ENCODE results near the gene SDK2.

SDK2 gene

GRCh38 chr17:73640691-73641090 lies 3.6 kb downstream of the SDK2 start:
- Histone ChIP-seq H3K4me3 (ENCODE audit: low read length) (no peak overlapping the region), H3K9ac (ENCODE audit: low read length) (no peak overlapping the region), H3K36me3 (ENCODE audit: control insufficient read depth, insufficient read depth, low read length) (no peaks in the 10 kb centered on the region), H3K9me3 (ENCODE audit: control insufficient read depth, low read length) (no peaks in the 10 kb centered on the region), H3K4me1 (ENCODE audit: control insufficient read depth, insufficient read depth, low read length) (peaks cover 8% of the 10 kb centered on the region), H3K27me3 (ENCODE audit: control insufficient read depth, insufficient read depth, low read length) (peaks cover 52% of the 10 kb centered on the region)

- H3K4me1 ChIP-seq (ENCODE audit: control insufficient read depth, insufficient read depth, low read length) = peaks cover 8% of the 10 kb centered on the region
- no peaks in the 10 kb centered on the region for H3K36me3 ChIP-seq (ENCODE audit: control insufficient read depth, insufficient read depth, low read length)
- H3K9me3 ChIP-seq (ENCODE audit: control insufficient read depth, low read length) = no peaks in the 10 kb centered on the region
- no peak overlapping the region for H3K9ac ChIP-seq (ENCODE audit: low read length)
- peaks cover 48% of the 10 kb centered on the region for H3K27me3 ChIP-seq (ENCODE audit: control insufficient read depth, insufficient read depth, low read length)
- no peak overlapping the region for H3K4me3 ChIP-seq (ENCODE audit: low read length)
Observed at GRCh38 chr17:73639932-73640331, 4.3 kb downstream of the SDK2 start.

- Histone ChIP-seq H3K27me3 (ENCODE audit: control insufficient read depth, insufficient read depth, low read length) (peaks cover 44% of the 10 kb centered on the region), H3K9me3 (ENCODE audit: control insufficient read depth, low read length) (no peaks in the 10 kb centered on the region), H3K9ac (ENCODE audit: low read length) (no peak overlapping the region), H3K36me3 (ENCODE audit: control insufficient read depth, insufficient read depth, low read length) (no peaks in the 10 kb centered on the region), H3K4me3 (ENCODE audit: low read length) (no peak overlapping the region), H3K4me1 (ENCODE audit: control insufficient read depth, insufficient read depth, low read length) (peaks cover 8% of the 10 kb centered on the region)
Observed at GRCh38 chr17:73639322-73639721, 4.9 kb downstream of the SDK2 start.

GRCh38 chr17:73638556-73638955 lies 5.7 kb downstream of the SDK2 start:
- no peaks in the 10 kb centered on the region for H3K36me3 ChIP-seq (ENCODE audit: control insufficient read depth, insufficient read depth, low read length)
- H3K4me3 ChIP-seq (ENCODE audit: low read length) = no peak overlapping the region
- peaks cover 36% of the 10 kb centered on the region for H3K27me3 ChIP-seq (ENCODE audit: control insufficient read depth, insufficient read depth, low read length)
- no peak overlapping the region for H3K9ac ChIP-seq (ENCODE audit: low read length)
- H3K4me1 ChIP-seq (ENCODE audit: control insufficient read depth, insufficient read depth, low read length) = peaks cover 8% of the 10 kb centered on the region
- no peaks in the 10 kb centered on the region for H3K9me3 ChIP-seq (ENCODE audit: control insufficient read depth, low read length)

GRCh38 chr17:73637866-73638265 lies 6.4 kb downstream of the SDK2 start:
- peaks cover 30% of the 10 kb centered on the region for H3K27me3 ChIP-seq (ENCODE audit: control insufficient read depth, insufficient read depth, low read length)
- no peaks in the 10 kb centered on the region for H3K36me3 ChIP-seq (ENCODE audit: control insufficient read depth, insufficient read depth, low read length)
- H3K4me1 ChIP-seq (ENCODE audit: control insufficient read depth, insufficient read depth, low read length) = peaks cover under 1% of the 10 kb centered on the region
- no peak overlapping the region for H3K4me3 ChIP-seq (ENCODE audit: low read length)
- no peak overlapping the region for H3K9ac ChIP-seq (ENCODE audit: low read length)
- H3K9me3 ChIP-seq (ENCODE audit: control insufficient read depth, low read length) = no peaks in the 10 kb centered on the region

GRCh38 chr17:73635101-73635817 lies 9.0 kb downstream of the SDK2 start:
- H3K9ac ChIP-seq (ENCODE audit: low read length) = no peak overlapping the region
- no peaks in the 10 kb centered on the region for H3K4me1 ChIP-seq (ENCODE audit: control insufficient read depth, insufficient read depth, low read length)
- H3K9me3 ChIP-seq (ENCODE audit: control insufficient read depth, low read length) = no peaks in the 10 kb centered on the region
- peaks cover 7% of the 10 kb centered on the region for H3K27me3 ChIP-seq (ENCODE audit: control insufficient read depth, insufficient read depth, low read length)
- H3K4me3 ChIP-seq (ENCODE audit: low read length) = no peak overlapping the region
- no peaks in the 10 kb centered on the region for H3K36me3 ChIP-seq (ENCODE audit: control insufficient read depth, insufficient read depth, low read length)

- Histone ChIP-seq H3K4me1 (ENCODE audit: control insufficient read depth, insufficient read depth, low read length) (no peaks in the 10 kb centered on the region), H3K27me3 (ENCODE audit: control insufficient read depth, insufficient read depth, low read length) (peaks cover 7% of the 10 kb centered on the region), H3K9me3 (ENCODE audit: control insufficient read depth, low read length) (no peaks in the 10 kb centered on the region), H3K36me3 (ENCODE audit: control insufficient read depth, insufficient read depth, low read length) (no peaks in the 10 kb centered on the region), H3K9ac (ENCODE audit: low read length) (no peak overlapping the region), H3K4me3 (ENCODE audit: low read length) (no peak overlapping the region)
Observed at GRCh38 chr17:73634629-73635028, 9.6 kb downstream of the SDK2 start.

- Histone ChIP-seq H3K4me3 (ENCODE audit: low read length) (no peak overlapping the region), H3K9me3 (ENCODE audit: control insufficient read depth, low read length) (no peaks in the 10 kb centered on the region), H3K4me1 (ENCODE audit: control insufficient read depth, insufficient read depth, low read length) (no peaks in the 10 kb centered on the region), H3K9ac (ENCODE audit: low read length) (no peak overlapping the region), H3K36me3 (ENCODE audit: control insufficient read depth, insufficient read depth, low read length) (no peaks in the 10 kb centered on the region), H3K27me3 (ENCODE audit: control insufficient read depth, insufficient read depth, low read length) (peaks cover 7% of the 10 kb centered on the region)
Observed at GRCh38 chr17:73633736-73634135, 10.5 kb downstream of the SDK2 start.

GRCh38 chr17:73632513-73632912 lies 11.7 kb downstream of the SDK2 start:
- H3K9me3 ChIP-seq (ENCODE audit: control insufficient read depth, low read length) = no peaks in the 10 kb centered on the region
- no peaks in the 10 kb centered on the region for H3K4me1 ChIP-seq (ENCODE audit: control insufficient read depth, insufficient read depth, low read length)

GRCh38 chr17:73630965-73631595 lies 13.2 kb downstream of the SDK2 start:
- no peaks in the 10 kb centered on the region for H3K4me1 ChIP-seq (ENCODE audit: control insufficient read depth, insufficient read depth, low read length)
- no peak overlapping the region for H3K4me3 ChIP-seq (ENCODE audit: low read length)
- H3K27me3 ChIP-seq (ENCODE audit: control insufficient read depth, insufficient read depth, low read length) = no peaks in the 10 kb centered on the region
- H3K9ac ChIP-seq (ENCODE audit: low read length) = no peak overlapping the region
- H3K36me3 ChIP-seq (ENCODE audit: control insufficient read depth, insufficient read depth, low read length) = no peaks in the 10 kb centered on the region
- no peaks in the 10 kb centered on the region for H3K9me3 ChIP-seq (ENCODE audit: control insufficient read depth, low read length)

More at GRCh38 chr17:73632513-73632912, 11.7 kb downstream of the SDK2 start:
- Histone ChIP-seq H3K27me3 (ENCODE audit: control insufficient read depth, insufficient read depth, low read length) (no peaks in the 10 kb centered on the region), H3K9ac (ENCODE audit: low read length) (no peak overlapping the region), H3K36me3 (ENCODE audit: control insufficient read depth, insufficient read depth, low read length) (no peaks in the 10 kb centered on the region), H3K4me3 (ENCODE audit: low read length) (no peak overlapping the region)

GRCh38 chr17:73630531-73630930 lies 13.7 kb downstream of the SDK2 start:
- no peak overlapping the region for H3K9ac ChIP-seq (ENCODE audit: low read length)
- H3K9me3 ChIP-seq (ENCODE audit: control insufficient read depth, low read length) = no peaks in the 10 kb centered on the region
- no peak overlapping the region for H3K4me3 ChIP-seq (ENCODE audit: low read length)
- no peaks in the 10 kb centered on the region for H3K36me3 ChIP-seq (ENCODE audit: control insufficient read depth, insufficient read depth, low read length)
- no peaks in the 10 kb centered on the region for H3K27me3 ChIP-seq (ENCODE audit: control insufficient read depth, insufficient read depth, low read length)
- no peaks in the 10 kb centered on the region for H3K4me1 ChIP-seq (ENCODE audit: control insufficient read depth, insufficient read depth, low read length)

GRCh38 chr17:73628642-73629552 lies 15.3 kb downstream of the SDK2 start:
- Histone ChIP-seq H3K27me3 (ENCODE audit: control insufficient read depth, insufficient read depth, low read length) (no peaks in the 10 kb centered on the region), H3K9ac (ENCODE audit: low read length) (no peak overlapping the region), H3K9me3 (ENCODE audit: control insufficient read depth, low read length) (no peaks in the 10 kb centered on the region), H3K36me3 (ENCODE audit: control insufficient read depth, insufficient read depth, low read length) (no peaks in the 10 kb centered on the region), H3K4me1 (ENCODE audit: control insufficient read depth, insufficient read depth, low read length) (no peaks in the 10 kb centered on the region), H3K4me3 (ENCODE audit: low read length) (no peak overlapping the region)

Data from mucosa of stomach (tissue), 1 donor.